CD4-positive, alpha-beta T cell treated with Interleukin-4 for 4 hours (primary cell): ENCODE results near the gene PAPSS1.
"Not testable (repeated sequence)": the region's sequence is repeated elsewhere in the genome, so short reads cannot be mapped to it uniquely, and the experiment has no call there.

ENCODE experiments used
- DNase-seq: peaks from one replicate; pipeline ENCODE4 v3.0.0-alpha.2; 2020

The PAPSS1 gene

GRCh38 chr4:107683873-107684272, 36.2 kb downstream of the PAPSS1 start:
- DNase-seq: no peak

DNA sequence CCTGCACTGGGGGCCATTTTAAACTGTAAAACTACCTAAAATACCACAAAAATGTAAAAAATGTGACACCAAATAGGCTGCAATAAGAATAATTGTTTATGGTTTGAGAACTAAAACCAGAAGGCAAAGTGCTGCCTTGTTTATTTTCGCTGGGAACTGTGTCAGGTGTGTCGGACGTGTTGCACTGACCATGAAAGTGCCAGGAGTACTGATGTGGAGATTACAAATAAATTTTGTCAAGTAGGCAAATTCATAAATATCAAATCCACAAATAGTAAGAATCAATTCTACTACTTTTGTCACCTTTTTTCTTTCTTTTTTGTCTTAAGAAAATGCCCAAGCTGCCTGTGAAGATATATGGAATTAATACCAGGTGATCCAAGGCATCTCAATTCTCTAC, 37.7 kb downstream of the PAPSS1 start:
- no peak for DNase-seq

- DNase-seq: no peak
These were observed 51.0 kb downstream of the PAPSS1 start for GRCh38 chr4:107669068-107669467.

GRCh38 chr4:107666134-107666533, 53.9 kb downstream of the PAPSS1 start:
- no peak for DNase-seq

DNA sequence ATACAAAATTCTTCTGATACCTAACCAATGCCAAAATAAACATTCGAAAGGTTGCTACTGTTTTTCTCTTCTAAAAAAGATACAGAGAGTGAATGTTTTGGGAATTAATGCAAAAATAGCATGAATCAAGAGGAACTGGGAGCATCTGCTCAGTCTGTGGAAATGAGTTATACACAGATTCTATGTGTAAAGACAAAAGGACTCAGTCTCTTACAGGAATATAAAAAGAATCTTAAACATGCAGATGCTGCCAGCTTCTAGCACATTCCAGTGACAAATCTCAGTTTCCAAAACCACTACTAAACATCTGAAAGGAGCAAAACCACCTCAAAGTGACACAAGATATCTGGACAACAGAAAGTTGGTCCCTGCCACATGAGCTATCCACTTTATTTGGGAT, 55.0 kb downstream of the PAPSS1 start:
- DNase-seq: no peak

DNA sequence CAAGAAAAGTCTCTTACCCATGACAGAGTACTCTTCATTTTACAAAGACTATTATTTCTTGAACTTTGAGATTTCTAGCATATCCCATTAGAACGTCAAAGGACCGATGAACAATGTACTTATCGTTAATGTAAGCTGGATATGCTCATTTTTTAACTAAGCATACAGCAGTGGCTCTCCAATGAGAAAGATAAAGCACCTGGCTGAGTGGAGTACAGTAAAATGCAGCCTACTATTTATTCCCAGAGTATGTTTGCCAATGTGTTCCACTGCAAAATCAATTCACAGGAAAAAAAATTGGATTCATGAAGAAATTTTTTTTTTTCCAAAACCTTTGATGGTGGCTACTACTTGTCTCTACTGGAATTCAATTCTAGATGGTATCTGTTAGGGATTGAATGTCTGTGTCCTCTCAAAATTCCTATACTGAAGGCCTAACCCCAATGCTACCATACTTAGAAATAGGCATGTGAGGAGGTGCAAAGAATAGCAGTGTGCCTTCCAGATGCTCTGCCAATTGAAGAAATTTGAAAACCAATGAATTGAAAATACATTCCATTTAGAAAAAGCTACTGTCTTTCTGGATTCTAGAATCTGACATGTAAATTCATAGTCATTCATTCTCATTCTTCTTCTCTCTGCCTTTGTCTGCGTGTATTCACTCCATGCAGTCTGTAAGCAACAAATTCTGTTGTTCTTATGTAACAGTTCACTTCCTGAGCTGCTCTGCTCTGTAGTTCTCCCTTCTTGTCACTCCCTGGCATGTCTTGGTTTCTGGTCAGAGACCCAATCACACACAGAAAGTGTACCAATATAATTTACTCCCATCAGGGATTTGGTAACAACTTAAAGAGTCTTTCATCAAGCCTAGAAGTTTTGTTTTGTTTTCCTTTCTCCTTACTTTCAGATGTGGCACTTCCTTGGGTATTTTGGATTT, 61.4 kb downstream of the PAPSS1 start:
- DNase-seq: no peak

DNA sequence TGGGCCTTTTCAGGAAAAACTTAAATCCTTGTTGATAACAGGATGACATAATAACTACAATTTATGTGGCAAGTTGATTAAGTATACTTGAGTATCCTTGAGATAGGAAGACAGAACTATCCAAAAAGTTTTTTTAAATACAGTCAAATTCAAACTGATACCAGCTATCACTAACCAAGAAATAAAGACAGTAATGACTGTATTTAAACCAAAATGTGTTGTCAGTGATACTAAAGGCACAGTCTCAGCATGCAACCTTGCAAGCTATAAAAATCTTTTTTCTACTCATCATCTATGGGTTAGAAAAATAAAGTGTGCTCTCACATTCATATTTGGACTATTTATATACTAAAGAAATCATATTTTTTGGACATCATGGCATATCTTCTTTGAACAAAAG, 64.7 kb downstream of the PAPSS1 start:
- no peak for DNase-seq

- DNase-seq: no peak
These were observed 65.3 kb downstream of the PAPSS1 start for GRCh38 chr4:107654694-107655093.

DNA sequence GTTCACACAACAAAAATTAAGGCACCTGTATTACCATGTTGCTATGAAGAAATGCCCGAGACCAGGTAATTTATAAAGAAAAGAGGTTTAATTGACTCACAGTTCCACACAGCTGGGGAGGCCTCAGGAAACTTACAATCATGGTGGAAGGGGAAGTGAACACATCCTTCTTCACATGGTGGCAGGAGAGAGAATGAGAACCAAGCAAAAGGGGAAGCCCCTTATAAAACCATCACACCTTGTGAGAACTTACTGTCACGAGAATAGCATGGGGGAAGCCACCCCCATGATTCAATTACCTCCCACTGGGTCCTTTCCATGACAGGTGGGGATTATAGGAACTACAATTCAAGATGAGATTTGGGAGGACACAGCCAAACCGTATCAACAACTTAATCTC, 68.6 kb downstream of the PAPSS1 start:
- not testable (repeated sequence) for DNase-seq

DNA sequence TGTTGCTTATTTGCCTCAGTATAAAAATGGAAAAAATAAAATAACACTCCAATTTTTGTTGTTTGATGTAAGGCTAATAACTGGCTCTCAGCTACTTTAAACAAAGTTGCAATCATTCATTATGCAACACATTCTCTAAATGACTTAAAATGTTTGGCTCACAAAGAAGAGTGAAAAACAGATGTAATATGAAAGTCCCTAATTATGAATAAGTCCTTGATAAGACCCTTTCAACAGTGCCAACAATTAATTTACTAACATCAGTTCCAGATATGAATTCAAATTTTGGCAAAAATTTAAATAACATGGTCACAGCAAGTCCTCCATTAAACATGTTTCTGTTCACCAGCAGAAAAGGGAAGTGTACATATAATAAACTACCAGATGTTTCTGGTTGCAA, 69.8 kb downstream of the PAPSS1 start:
- no peak for DNase-seq

DNA sequence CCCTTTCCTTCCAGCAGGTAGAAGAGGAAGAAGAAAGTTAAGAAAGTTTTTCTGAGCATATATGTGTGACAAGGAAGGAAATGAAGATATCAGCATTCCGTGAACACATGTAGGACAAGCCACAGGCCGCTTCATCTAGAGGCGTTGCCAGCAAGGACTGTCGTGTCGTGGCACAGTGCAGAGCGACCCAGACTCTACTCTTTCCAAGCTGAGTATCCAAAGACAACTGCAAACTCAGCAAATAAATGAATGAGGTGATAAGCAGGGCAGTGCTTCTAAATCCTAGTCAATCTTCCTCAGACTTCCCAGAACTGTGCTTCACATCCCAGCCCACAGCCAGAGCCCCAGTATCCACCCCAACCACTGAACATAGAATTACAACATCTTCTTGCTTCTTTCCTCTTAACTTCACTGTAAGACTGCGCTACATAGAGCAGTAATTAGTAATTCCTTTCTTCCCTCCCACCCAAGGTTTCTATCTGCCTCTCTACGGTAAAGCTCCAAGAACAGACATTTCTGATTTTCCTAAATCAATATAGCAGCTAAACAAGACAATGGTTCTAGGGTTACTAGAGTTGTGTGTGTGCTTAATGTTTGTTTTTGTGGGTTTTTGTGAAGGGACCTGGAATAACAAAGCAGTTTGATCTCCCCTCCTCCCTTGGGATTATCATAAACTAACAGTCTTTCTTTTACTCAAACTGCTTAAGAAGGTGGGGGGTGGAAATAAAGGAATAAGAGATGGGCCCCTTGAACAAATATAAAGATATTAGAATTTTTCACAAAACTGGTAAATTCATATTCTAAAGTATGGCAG, 71.6 kb downstream of the PAPSS1 start:
- no peak for DNase-seq

DNA sequence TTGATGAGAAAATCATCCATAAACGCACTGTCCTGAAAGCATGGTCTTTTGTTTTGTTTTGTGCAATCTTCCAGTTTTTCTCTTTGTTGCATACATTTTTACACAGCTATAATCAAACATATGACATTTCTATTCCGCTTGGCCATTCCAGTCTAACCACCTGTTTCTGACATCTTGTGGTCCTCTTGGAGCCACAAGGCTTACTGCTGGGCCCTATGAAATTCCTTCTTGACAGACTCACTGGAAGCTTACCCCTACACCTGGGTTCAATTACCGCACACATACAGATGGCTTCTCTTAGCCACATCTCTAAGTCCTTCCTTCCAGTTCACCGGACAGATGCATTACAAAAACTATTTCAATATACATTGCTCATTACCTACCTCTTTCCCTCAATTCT, 72.4 kb downstream of the PAPSS1 start:
- DNase-seq: no peak

GRCh38 chr4:107645604-107646003, 74.4 kb downstream of the PAPSS1 start:
- no peak for DNase-seq

- DNase-seq: no peak
These were observed 77.0 kb downstream of the PAPSS1 start for GRCh38 chr4:107643021-107643420.

DNA sequence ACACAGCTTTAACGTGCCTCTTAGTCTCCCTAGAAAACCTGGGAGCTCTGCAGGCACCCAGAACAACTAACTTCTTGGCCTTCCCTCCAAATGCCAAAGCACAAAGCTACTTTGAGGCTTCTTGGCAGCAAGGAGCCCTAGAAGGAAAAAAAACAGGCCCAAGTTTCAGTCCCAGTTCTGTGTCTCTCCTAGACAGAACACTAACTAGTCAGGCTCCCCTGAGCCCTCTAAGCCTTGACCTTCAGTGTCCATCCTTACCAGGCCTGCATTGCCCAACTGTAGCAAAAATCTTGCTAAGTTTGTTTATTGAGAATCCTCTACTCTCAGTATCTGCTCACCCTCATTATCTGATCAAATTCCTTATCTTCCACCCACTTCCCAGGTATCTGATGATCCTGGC, 79.2 kb downstream of the PAPSS1 start:
- DNase-seq: no peak

GRCh38 chr4:107640197-107640596, 79.8 kb downstream of the PAPSS1 start:
- DNase-seq: no peak

DNA sequence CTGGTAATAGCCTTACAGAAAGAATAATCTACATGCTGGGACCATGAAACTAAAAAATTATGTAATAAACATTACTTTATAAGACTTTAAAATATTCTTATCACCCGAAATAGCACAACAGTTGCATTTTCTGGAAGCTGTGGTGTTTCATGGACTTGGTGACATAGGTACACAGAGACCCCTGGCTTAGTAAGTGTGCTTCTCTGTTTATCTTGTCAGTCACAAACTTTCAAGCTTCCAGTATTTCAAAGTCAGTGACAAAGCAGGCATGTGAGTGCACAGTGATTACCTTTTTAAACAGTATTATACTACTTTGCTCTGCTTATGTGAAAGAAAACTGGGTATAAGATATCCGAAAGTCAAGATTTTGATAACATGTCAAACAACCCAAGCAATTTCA, 84.3 kb downstream of the PAPSS1 start:
- no peak for DNase-seq

- no peak for DNase-seq
These were observed 88.5 kb downstream of the PAPSS1 start for GRCh38 chr4:107631560-107631959.

DNA sequence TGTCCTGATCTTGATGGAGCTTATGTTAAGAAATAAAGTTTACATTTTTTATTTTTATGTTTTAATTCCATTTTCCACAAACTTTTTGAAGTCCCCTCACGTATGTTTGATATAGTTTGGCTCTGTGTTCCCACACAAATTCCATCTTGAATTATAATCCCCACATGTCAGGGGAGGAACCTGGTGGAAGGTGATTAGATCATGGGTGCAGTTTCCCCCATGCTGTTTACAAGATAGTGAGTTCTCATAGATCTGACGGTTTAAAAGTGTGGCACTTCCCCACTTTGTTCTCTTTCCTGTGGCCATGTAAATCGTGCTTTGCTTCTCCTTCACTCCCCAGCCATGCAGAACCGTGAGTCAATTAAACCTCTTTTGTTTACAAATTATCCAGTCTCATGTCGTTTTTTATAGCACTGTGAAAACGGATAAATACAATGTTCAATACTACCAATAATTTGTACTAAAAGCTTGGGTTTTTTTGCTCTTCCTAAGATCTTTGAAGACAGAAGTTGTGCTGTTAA, 89.8 kb downstream of the PAPSS1 start:
- no peak for DNase-seq

GRCh38 chr4:107629318-107629717, 90.7 kb downstream of the PAPSS1 start:
- no peak for DNase-seq

- no peak for DNase-seq
These were observed 94.6 kb downstream of the PAPSS1 start for GRCh38 chr4:107625391-107625902.

DNA sequence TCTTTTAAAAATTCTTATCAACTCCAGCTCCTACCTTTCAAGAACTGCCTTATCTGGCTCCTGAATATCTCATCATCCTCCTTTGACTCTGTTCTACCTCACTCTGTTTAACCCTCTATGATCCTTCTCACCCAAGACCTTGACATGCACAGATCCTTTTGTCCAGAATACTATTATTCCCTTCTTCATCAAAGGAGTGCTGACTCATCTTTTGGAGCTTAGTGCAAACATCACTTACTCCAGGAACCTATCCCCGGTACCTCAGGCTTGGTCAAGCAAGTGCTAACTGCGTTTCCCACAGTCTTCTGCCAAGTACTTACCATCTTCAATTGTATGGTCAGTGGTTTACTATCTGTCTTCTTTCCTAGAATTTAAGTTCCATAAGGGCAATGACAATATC, 96.0 kb downstream of the PAPSS1 start:
- DNase-seq: no peak

GRCh38 chr4:107622006-107622405, 98.0 kb downstream of the PAPSS1 start:
- no peak for DNase-seq

DNA sequence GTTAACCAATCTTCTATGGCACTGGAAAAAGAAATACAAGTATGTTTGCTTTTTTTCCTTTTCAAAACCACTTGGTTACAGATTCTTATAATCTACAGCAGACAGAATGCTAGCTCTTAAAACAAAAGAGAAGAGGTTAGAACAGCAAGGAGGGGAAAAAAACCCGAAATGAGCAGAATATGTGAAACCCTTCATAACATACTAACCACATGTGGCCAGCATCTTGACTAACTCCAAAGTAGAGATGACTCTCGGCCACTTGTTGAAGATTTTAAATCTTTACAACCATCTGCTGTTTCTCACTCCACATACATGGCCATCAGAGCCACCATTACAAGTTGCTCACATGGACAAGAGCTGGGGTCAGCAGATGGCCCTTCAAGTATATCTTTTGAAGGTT, 100.3 kb downstream of the PAPSS1 start:
- DNase-seq: no peak
